ENCODE data around the gene SMIM28. TPM values are rescaled to one million over a fixed set of nuclear protein-coding genes. Genes with fewer than 3 reads are reported as not detected.

Gene SMIM28
- total RNA-seq (2022; extraction: Qiagen RNA extraction; ENCODE audit: low read depth) = not detected in 5 replicates

GRCh38 chr6:138377844-138378243 lies at the start of gene SMIM28:
SMIM28 (plus strand) TSS chr6:138377905; CDS start chr6:138378073, 168 bp downstream.

GRCh38 chr6:138403801-138404665 lies 26.3 kb downstream of the SMIM28 start, which contains the start of gene HEBP2:
HEBP2 (plus strand) TSS chr6:138404223; CDS start chr6:138404496, 273 bp downstream.

Other genes starting within 250 kb of the SMIM28 start
- gene ARFGEF3, start 216.0 kb upstream of the SMIM28 start, total RNA-seq (2022; extraction: Qiagen RNA extraction; ENCODE audit: low read depth) = 0.33 to 0.61 TPM (median 0.56 TPM) in 5 replicates
- gene PBOV1, start 159.4 kb upstream of the SMIM28 start, total RNA-seq (2022; extraction: Qiagen RNA extraction; ENCODE audit: low read depth) = not detected in 5 replicates
- 22.4 to 38.9 TPM (median 37.2 TPM) in 5 replicates for gene HEBP2, start 26.3 kb downstream of the SMIM28 start, total RNA-seq (2022; extraction: Qiagen RNA extraction; ENCODE audit: low read depth)
- gene NHSL1, start 121.6 kb downstream of the SMIM28 start, total RNA-seq (2022; extraction: Qiagen RNA extraction; ENCODE audit: low read depth) = 3.1 to 4.1 TPM (median 3.6 TPM) in 5 replicates

All from A549 treated with RU486 at 1 μM for 4 hours (cell line).